ENCODE data around the gene FGFR4. TPM values are rescaled to one million over a fixed set of nuclear protein-coding genes. Genes with fewer than 3 reads are reported as not detected.

FGFR4 gene
- total RNA-seq, 6 experiments from 2014 or later = 0.14 to 0.53 (median 0.33) TPM; not detected in 1

DNA sequence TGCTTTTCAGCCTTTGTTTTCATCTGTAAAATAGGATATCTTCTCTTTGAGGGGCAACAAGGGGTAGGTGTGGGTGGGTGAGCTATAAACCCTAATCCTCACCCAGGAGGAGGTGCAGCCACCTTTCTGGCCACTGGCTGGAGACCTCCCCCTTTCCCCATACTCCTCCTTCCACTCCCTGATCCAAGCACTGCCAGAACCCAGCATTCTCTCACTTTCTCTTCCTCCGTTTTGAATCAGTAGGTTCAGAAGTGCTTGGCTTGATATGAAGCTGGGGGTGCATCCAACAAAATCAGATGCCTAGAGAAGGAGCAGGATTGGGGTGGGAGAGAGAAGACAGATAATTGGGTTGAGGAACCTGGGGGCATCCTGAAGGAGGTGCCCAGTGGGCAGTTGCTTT is 40.1 kb downstream of the FGFR4 start:
- Mint-ChIP-seq H3K27ac (no peak overlapping the region), H3K4me3 (no peak overlapping the region)

DNA sequence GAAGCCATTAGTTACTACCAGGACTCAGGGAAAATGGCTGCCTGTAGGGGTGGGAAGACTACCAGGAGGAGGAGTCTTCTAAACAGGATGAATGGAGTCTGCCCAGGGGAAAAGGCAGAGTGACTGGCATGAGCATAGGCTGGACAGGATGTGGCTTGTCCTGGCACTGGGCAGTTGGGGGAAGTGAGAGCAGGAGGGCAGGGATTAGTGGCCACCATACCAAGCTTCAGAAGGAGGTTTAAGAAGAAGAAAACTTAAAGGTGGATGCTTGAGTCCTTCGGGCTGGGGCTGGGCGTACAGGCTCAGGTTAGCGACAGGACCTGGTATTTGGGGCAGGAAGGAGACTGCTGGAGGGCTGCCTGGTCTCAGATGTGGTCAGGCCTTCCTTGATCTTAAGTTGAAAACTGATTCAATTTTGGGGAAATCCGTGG is 41.9 kb downstream of the FGFR4 start:
- DNase-seq = no peak
- Mint-ChIP-seq H3K27me3 (ENCODE audit: insufficient read depth) (peaks cover 2% of the 10 kb centered on the region), H3K4me1 (ENCODE audit: low read depth) (peaks cover 36% of the 10 kb centered on the region), H3K4me3 (no peak overlapping the region), H3K36me3 (ENCODE audit: low read depth) (no peaks in the 10 kb centered on the region), H3K9me3 (no peaks in the 10 kb centered on the region), H3K27ac (peak overlapping the region; percentile 62)
- TF ChIP-seq, protein P1, sequence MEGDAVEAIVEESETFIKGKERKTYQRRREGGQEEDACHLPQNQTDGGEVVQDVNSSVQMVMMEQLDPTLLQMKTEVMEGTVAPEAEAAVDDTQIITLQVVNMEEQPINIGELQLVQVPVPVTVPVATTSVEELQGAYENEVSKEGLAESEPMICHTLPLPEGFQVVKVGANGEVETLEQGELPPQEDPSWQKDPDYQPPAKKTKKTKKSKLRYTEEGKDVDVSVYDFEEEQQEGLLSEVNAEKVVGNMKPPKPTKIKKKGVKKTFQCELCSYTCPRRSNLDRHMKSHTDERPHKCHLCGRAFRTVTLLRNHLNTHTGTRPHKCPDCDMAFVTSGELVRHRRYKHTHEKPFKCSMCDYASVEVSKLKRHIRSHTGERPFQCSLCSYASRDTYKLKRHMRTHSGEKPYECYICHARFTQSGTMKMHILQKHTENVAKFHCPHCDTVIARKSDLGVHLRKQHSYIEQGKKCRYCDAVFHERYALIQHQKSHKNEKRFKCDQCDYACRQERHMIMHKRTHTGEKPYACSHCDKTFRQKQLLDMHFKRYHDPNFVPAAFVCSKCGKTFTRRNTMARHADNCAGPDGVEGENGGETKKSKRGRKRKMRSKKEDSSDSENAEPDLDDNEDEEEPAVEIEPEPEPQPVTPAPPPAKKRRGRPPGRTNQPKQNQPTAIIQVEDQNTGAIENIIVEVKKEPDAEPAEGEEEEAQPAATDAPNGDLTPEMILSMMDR (IDR thresholded peaks at IDR 0.05) = no peak

More for the DNA sequence above, 40.1 kb downstream of the FGFR4 start:
- TF ChIP-seq, protein P1 (IDR thresholded peaks at IDR 0.05) = no peak
- H3K9me3 Mint-ChIP-seq = no peaks in the 10 kb centered on the region
- no peak for DNase-seq
- no peaks in the 10 kb centered on the region for H3K36me3 Mint-ChIP-seq (ENCODE audit: low read depth)
- peaks cover 2% of the 10 kb centered on the region for H3K27me3 Mint-ChIP-seq (ENCODE audit: insufficient read depth)
- peaks cover 36% of the 10 kb centered on the region for H3K4me1 Mint-ChIP-seq (ENCODE audit: low read depth)

DNA sequence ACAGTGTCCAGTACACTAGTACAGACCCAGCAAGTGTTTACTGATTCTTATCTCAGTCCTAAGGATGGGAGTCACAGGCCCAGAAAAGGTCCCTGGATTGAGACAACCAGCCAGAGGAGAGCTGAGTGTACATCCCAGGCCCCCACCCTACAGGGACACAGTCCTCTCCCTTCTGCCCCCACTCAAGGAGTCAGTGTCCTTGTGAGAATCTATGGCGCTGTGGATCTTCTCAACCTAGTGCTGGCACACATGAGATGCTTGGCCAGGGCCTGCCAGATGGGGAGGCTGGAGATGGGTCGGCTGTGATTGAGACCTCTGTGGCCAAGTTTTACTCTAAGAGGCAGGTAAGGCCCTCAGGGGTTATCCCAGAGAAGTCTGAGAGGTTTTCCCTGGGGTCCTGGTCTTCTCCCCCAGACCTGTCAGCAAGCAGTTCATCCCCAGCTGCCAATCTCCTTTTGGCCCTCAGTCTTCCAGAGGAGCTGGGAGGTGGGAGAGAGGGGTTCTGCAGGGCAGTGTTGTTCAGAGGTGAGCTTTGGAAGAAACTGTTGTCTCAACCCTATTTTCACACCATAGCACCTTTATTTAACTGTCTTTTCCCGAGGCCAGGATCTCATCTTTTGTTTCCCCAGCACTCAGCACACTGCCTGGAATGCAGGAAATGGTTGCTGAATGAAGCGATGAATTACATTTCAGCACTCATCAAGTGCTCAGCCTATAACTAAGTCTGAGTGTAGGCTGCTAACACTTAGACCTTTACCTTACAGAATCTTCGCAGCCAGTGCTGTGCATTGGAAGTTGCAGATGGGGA is 43.7 kb downstream of the FGFR4 start:
- TF ChIP-seq, protein P1 (IDR thresholded peaks at IDR 0.05) = no peak
- Mint-ChIP-seq H3K27ac (peak overlapping the region; percentile 22; the same call in 1 of the 2 replicates), H3K27me3 (ENCODE audit: insufficient read depth) (peaks cover 2% of the 10 kb centered on the region), H3K9me3 (no peaks in the 10 kb centered on the region), H3K4me1 (ENCODE audit: low read depth) (peaks cover 46% of the 10 kb centered on the region), H3K4me3 (no peak overlapping the region), H3K36me3 (ENCODE audit: low read depth) (peaks cover 10% of the 10 kb centered on the region)
- no peak for DNase-seq

DNA sequence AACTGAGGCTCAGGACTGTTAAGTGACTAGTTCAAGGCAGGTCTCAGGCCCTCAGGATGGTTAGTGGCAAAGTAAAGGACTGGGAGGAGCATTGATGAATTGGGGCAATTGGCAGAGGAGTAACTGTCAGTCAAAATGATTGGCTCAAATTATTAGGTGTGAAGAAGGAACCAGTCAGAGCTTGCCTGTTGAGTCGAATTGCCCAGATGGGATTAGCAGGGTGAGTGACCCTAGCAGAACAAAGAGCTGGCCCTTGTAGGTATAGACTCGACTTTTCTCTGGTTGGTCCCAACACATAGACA is 44.3 kb downstream of the FGFR4 start:
- Mint-ChIP-seq H3K27ac (peak overlapping the region; percentile 22; the same call in 1 of the 2 replicates), H3K4me3 (no peak overlapping the region), H3K36me3 (ENCODE audit: low read depth) (peaks cover 14% of the 10 kb centered on the region), H3K9me3 (no peaks in the 10 kb centered on the region), H3K4me1 (ENCODE audit: low read depth) (peaks cover 52% of the 10 kb centered on the region), H3K27me3 (ENCODE audit: insufficient read depth) (peaks cover 2% of the 10 kb centered on the region)
- DNase-seq = no peak
- TF ChIP-seq, protein P1 (IDR thresholded peaks at IDR 0.05) = no peak

DNA sequence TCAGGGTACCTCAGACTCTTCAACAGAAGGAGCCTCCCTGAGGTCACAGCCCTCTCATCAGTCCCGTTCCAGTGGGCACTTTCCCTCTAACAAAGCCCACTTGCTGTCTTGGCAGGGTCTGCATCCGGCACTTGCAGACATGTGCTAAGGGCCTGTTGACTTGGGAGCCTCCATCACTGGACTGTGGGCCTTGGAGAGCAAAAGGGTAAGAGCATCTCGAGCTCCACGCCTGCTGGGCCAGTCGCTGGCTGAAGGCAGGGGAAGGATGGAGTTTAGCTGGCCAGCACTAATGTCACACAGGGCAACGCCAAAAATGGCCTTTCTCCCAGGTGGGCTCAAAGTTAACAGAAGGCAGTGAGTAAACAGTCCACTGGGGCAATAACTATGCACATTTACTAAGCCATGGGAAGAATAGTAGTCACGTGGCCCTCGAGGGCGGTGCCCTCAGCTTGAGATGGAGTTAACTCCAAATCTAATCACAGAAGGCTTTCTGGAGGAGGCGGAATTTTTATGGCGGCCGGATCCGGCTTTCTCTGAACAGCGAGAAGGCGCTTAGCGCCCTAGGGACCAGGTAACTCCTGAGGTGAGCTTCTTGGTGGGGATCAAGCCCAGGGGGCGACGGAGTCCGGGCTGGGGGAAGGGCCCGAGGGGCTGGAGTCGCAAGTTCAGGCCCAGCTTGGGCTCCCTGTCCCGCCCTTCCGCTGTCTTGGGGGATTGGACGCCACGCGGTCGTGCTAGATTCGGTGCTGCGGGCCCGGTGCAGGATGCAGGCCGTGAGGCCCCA is 44.8 kb downstream of the FGFR4 start:
- H3K4me3 Mint-ChIP-seq = no peak overlapping the region
- peaks cover 57% of the 10 kb centered on the region for H3K4me1 Mint-ChIP-seq (ENCODE audit: low read depth)
- H3K27ac Mint-ChIP-seq = no peak overlapping the region; the same call in 1 of the 2 replicates
- H3K27me3 Mint-ChIP-seq (ENCODE audit: insufficient read depth) = peaks cover 2% of the 10 kb centered on the region
- no peaks in the 10 kb centered on the region for H3K9me3 Mint-ChIP-seq
- H3K36me3 Mint-ChIP-seq (ENCODE audit: low read depth) = peaks cover 16% of the 10 kb centered on the region
- TF ChIP-seq, protein P1 (IDR thresholded peaks at IDR 0.05) = no peak
- DNase-seq = no peak
